ENCODE results near the gene NPHS1. TPM values are rescaled to one million over a fixed set of nuclear protein-coding genes. Genes with fewer than 3 reads are reported as not detected.

Gene NPHS1
- not detected for total RNA-seq

GRCh38 chr19:35852029-35852780 lies at the start of gene NPHS1:
Gene NPHS1 (minus strand): TSS chr19:35852504. CDS start chr19:35851837, 667 bp downstream.
- no peaks in the 10 kb centered on the region for H3K9me3 ChIP-seq
- H3K27me3 ChIP-seq (replicated peaks; ENCODE audit: insufficient read depth): peaks cover 8% of the 10 kb centered on the region
- no peak within 1 kb of the TSS for H3K4me3 ChIP-seq
- H3K27ac ChIP-seq: no peak within 1 kb of the TSS
- ATAC-seq (ENCODE audit: insufficient number of reproducible peaks, low FRiP score, low read depth): no peak
- TF ChIP-seq CTCF (IDR thresholded peaks at IDR 0.05): no peak
- H3K36me3 ChIP-seq: no peaks in the 10 kb centered on the region
- H3K4me1 ChIP-seq (ENCODE audit: control insufficient read depth in 1 of 2, low read depth in 2 of 2): peaks cover 0 to 13% of the 10 kb centered on the region in 2 donors
- no peak for DNase-seq (ENCODE audit: low spot score)

- H3K27ac ChIP-seq: peak overlapping the region in 1 of 2 donors; percentile 43
- H3K27me3 ChIP-seq (replicated peaks; ENCODE audit: insufficient read depth): no peaks in the 10 kb centered on the region
- H3K9me3 ChIP-seq: no peaks in the 10 kb centered on the region
- DNase-seq (ENCODE audit: low spot score) (no peak), ATAC-seq (ENCODE audit: insufficient number of reproducible peaks, low FRiP score, low read depth) (no peak)
- peaks cover 3 to 22% of the 10 kb centered on the region in 2 donors for H3K4me1 ChIP-seq (ENCODE audit: control insufficient read depth in 1 of 2, low read depth in 2 of 2)
- H3K4me3 ChIP-seq: peak overlapping the region; percentile 84
- TF ChIP-seq CTCF (IDR thresholded peaks at IDR 0.05): no peak
- no peaks in the 10 kb centered on the region for H3K36me3 ChIP-seq
Observed at GRCh38 chr19:35901055-35901644, 48.8 kb upstream of the NPHS1 start.

GRCh38 chr19:35899547-35900214 lies 47.4 kb upstream of the NPHS1 start:
- no peak for TF ChIP-seq CTCF (IDR thresholded peaks at IDR 0.05)
- Histone ChIP-seq H3K9me3 (no peaks in the 10 kb centered on the region), H3K27ac (peak overlapping the region; percentile 31 to 43), H3K27me3 (replicated peaks; ENCODE audit: insufficient read depth) (no peaks in the 10 kb centered on the region), H3K4me1 (ENCODE audit: control insufficient read depth in 1 of 2, low read depth in 2 of 2) (peaks cover 3 to 22% of the 10 kb centered on the region in 2 donors), H3K4me3 (peak overlapping the region; percentile 84), H3K36me3 (peaks cover 11% of the 10 kb centered on the region)
- no peak for ATAC-seq (ENCODE audit: insufficient number of reproducible peaks, low FRiP score, low read depth)
- DNase-seq (ENCODE audit: low spot score): no peak

GRCh38 chr19:35898499-35898809 lies 46.1 kb upstream of the NPHS1 start:
- no peaks in the 10 kb centered on the region for H3K27me3 ChIP-seq (replicated peaks; ENCODE audit: insufficient read depth)
- peak overlapping the region in 1 of 2 donors; percentile 43 for H3K27ac ChIP-seq
- H3K36me3 ChIP-seq: peaks cover 11% of the 10 kb centered on the region
- DNase-seq (ENCODE audit: low spot score) (no peak), ATAC-seq (ENCODE audit: insufficient number of reproducible peaks, low FRiP score, low read depth) (no peak)
- H3K9me3 ChIP-seq: no peaks in the 10 kb centered on the region
- no peak for TF ChIP-seq CTCF (IDR thresholded peaks at IDR 0.05)
- H3K4me3 ChIP-seq: peak overlapping the region; percentile 84
- peaks cover 3 to 19% of the 10 kb centered on the region in 2 donors for H3K4me1 ChIP-seq (ENCODE audit: control insufficient read depth in 1 of 2, low read depth in 2 of 2)

Measured in thoracic aorta (tissue), 2 donors.